NCI-H82 (cell line): Measurements from ENCODE around the gene PTPRN2.
"Not testable (repeated sequence)": the region's sequence is repeated elsewhere in the genome, so short reads cannot be mapped to it uniquely, and the experiment has no call there.

Source experiments
- DNase-seq: peaks from one replicate; lab custom pipeline; 2025; lab: John Stamatoyannopoulos, UW

PTPRN2 gene

DNA sequence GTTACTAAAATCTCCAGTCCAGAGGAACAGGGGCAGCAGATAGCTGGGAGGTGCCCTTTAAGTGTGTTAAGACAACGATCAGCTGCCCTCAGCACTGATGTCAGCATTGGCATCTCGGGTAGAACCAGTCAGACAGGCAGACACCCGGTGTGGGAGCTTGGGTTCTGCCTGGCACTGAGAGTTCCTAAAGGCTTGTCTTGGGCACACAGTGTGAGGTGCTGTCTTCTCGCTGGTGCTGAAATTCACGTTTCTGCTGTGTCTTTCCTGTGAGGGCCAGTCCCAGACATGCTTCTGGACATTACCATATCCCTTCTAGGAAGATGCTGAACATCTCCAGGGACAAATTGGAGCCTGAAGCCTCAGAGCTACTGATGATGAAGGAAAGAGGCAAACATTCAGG lies 1094.6 kb downstream of the PTPRN2 start:
- DNase-seq: no peak

- no peak for DNase-seq
Observed at GRCh38 chr7:157490465-157490912, 1097.1 kb downstream of the PTPRN2 start.

DNA sequence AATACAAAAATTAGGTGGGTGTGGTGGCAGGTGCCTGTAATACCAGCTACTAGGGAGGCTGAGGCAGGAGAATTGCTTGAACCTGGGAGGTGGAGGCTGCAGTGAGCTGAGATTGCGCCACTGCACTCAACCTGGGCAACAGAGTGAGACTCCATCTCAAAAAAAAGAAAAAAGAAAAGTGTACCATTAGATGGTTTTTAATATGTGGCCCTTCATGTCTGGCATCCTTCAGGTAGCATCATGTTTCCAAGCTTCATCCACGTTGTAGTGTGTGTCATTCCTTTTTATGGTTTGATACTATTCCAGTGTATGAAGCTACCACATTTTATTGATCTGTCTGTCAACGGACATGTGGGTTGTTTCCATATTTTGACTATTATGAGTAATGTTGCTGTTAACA lies 1097.8 kb downstream of the PTPRN2 start:
- not testable (repeated sequence) for DNase-seq
